HepG2 (cell line): ENCODE measurements around the gene ATP1B2. TPM values are rescaled to one million over a fixed set of nuclear protein-coding genes. Genes with fewer than 3 reads are reported as not detected.

Experiments used
- ATAC-seq: fragments of 200-7000 bp; cut with Tn5 transposase; 3 replicates; pipeline ENCODE4 v1.9.1; 2020; ENCODE audit warnings: mild to moderate bottlenecking, moderate library complexity
- BruUV-seq: library from RNA; stranded (reverse); fragments of 400-500 nt; replicated peaks from 2 replicates; lab custom pipeline; 2021; lab: Mats Ljungman, UMichigan
- CTCF ChIA-PET: fragments of 300-600 bp; formaldehyde crosslinking; extraction: SDS; loops from one replicate; lab custom pipeline; 2021; ENCODE audit warnings: low total read pairs, inconsistent platforms, low intra/inter-chr PET ratio; lab: Yijun Ruan, JAX
- POLR2A ChIA-PET: fragments of 350-600 bp; sonication (Branson Sonifier 250); formaldehyde crosslinking; loops from one replicate; lab custom pipeline; 2020; ENCODE audit warnings: antibody characterized with exemption, inconsistent platforms; lab: Yijun Ruan, JAX
- DNase-seq: peaks from one replicate; pipeline ENCODE4 v3.0.0-alpha.2; 2015; ENCODE audit warnings: low spot score
- FAIRE-seq: peaks from 3 replicates; lab custom pipeline; 2011; peaks lifted over from hg19 to GRCh38; lab: Jason Lieb, UNC
- H2AFZ ChIP-seq: one replicate; pipeline ENCODE4 v1.6.1; 2011; ENCODE audit warnings: low read length, inconsistent platforms
- H3K27ac ChIP-seq: fragments of 300-600 bp; 3 replicates; pipeline ENCODE4 v1.8.0; 2011; ENCODE audit warnings: mixed run types, mild to moderate bottlenecking, mixed read lengths, low read length, inconsistent platforms; ENCODE audit not compliant: insufficient read depth; ENCODE audit errors: extremely low read length
- H3K27me3 ChIP-seq, 2 experiments: fragments of 200-600 bp in 1 of 2; 2 replicates in 1 of 2; 3 replicates in 1 of 2; pipeline versions ENCODE4 v1.6.0 to v1.8.0; 2011; ENCODE audit warnings: low read length in 2 of 2, mild to moderate bottlenecking in 2 of 2, moderate library complexity in 2 of 2, inconsistent platforms in 1 of 2; ENCODE audit not compliant: insufficient read depth in 2 of 2, control insufficient read depth in 1 of 2
- H3K36me3 ChIP-seq, 2 experiments: fragments of 200-600 bp in 1 of 2; replicated peaks in 1 of 2; 2 replicates in 1 of 2; 3 replicates in 1 of 2; pipeline versions ENCODE4 v1.5.1 to v1.8.0; 2011; ENCODE audit warnings: low read length in 2 of 2, inconsistent platforms in 1 of 2; ENCODE audit not compliant: insufficient read depth in 2 of 2, control insufficient read depth in 1 of 2
- H3K4me1 ChIP-seq: 2 replicates; pipeline ENCODE4 v1.5.1; 2012; ENCODE audit warnings: low read length, inconsistent platforms; ENCODE audit not compliant: insufficient read depth
- H3K4me2 ChIP-seq: 2 replicates; pipeline ENCODE4 v1.6.0; 2011; ENCODE audit warnings: low read depth, low read length, inconsistent platforms
- H3K4me3 ChIP-seq, 3 experiments: fragments of 200-600 bp in 1 of 3; sonication (generic), shearing (Covaris generic) in 1 of 3; replicated peaks in 1 of 3; 2 replicates each; pipeline ENCODE4 v1.5.1; 2011 to 2016; ENCODE audit warnings: low read length in 3 of 3, inconsistent platforms in 2 of 3, low read depth in 2 of 3, mild to moderate bottlenecking in 2 of 3, control low read depth in 1 of 3, mixed read lengths in 1 of 3; ENCODE audit not compliant: insufficient read depth in 1 of 3
- H3K79me2 ChIP-seq: one replicate; pipeline ENCODE4 v1.6.1; 2011; ENCODE audit warnings: low read length, inconsistent platforms; ENCODE audit not compliant: insufficient read depth
- H3K9ac ChIP-seq: 2 replicates; pipeline ENCODE4 v1.6.0; 2011; ENCODE audit warnings: mild to moderate bottlenecking, low read depth, low read length, inconsistent platforms; ENCODE audit not compliant: insufficient read depth
- H3K9me3 ChIP-seq: 2 replicates; pipeline ENCODE4 v1.5.1; 2012; ENCODE audit warnings: mild to moderate bottlenecking, low read length
- H4K20me1 ChIP-seq: 2 replicates; pipeline ENCODE4 v1.6.0; 2011; ENCODE audit warnings: inconsistent platforms, mild to moderate bottlenecking, low read length, moderate library complexity; ENCODE audit not compliant: insufficient read depth
- AFF4 ChIP-seq: sonication (generic); formaldehyde crosslinking; IDR thresholded peaks from 2 replicates; pipeline ENCODE4 v1.4.0; 2020; ENCODE audit warnings: missing genetic modification reagents
- DZIP1 ChIP-seq: sonication (generic); formaldehyde crosslinking; IDR thresholded peaks from 2 replicates; pipeline ENCODE4 v1.5.0; 2020; ENCODE audit warnings: mild to moderate bottlenecking, missing genetic modification reagents
- ETV6 ChIP-seq: sonication (generic); formaldehyde crosslinking; conservative IDR thresholded peaks from 2 replicates; pipeline ENCODE4 v1.4.0; 2020; ENCODE audit warnings: missing genetic modification reagents
- HNRNPL ChIP-seq: fragments of 200-400 bp; formaldehyde crosslinking; IDR thresholded peaks from 2 replicates; pipeline ENCODE4 v1.6.1; 2017; ENCODE audit warnings: mild to moderate bottlenecking, low read depth, low read length
- NBN ChIP-seq: fragments of 450-650 bp; conservative IDR thresholded peaks from 2 replicates; pipeline ENCODE4 v1.6.1; 2017
- POLR2G ChIP-seq: fragments of 200-400 bp; formaldehyde crosslinking; IDR thresholded peaks from 2 replicates; pipeline ENCODE4 v1.6.1; 2018; ENCODE audit warnings: mild to moderate bottlenecking, low read depth, low read length, moderate library complexity
- TBP ChIP-seq: sonication (generic); formaldehyde crosslinking; IDR thresholded peaks from 2 replicates; pipeline ENCODE4 v1.5.0; 2020; ENCODE audit warnings: missing genetic modification reagents
- THAP7 ChIP-seq: sonication (generic); formaldehyde crosslinking; IDR thresholded peaks from 2 replicates; pipeline ENCODE4 v1.8.1; 2023; ENCODE audit warnings: mild to moderate bottlenecking, missing genetic modification reagents
- ZBTB38 ChIP-seq: sonication (generic); formaldehyde crosslinking; IDR thresholded peaks from 2 replicates; pipeline ENCODE4 v1.5.1; 2020; ENCODE audit warnings: mild to moderate bottlenecking, missing genetic modification reagents
- ZEB1 ChIP-seq: IDR thresholded peaks from 2 replicates; pipeline ENCODE4 v1.6.1; 2012; ENCODE audit warnings: mild to moderate bottlenecking, low read depth, inconsistent platforms; ENCODE audit not compliant: insufficient replicate concordance
- ZNF160 ChIP-seq: sonication (generic); formaldehyde crosslinking; IDR thresholded peaks from 2 replicates; pipeline ENCODE4 v1.8.0; 2022; ENCODE audit warnings: mild to moderate bottlenecking, inconsistent platforms, missing genetic modification reagents
- ZNF232 ChIP-seq: sonication (generic); formaldehyde crosslinking; IDR thresholded peaks from 2 replicates; pipeline ENCODE4 v1.4.0; 2020; ENCODE audit warnings: missing genetic modification reagents, borderline replicate concordance
- ZNF296 ChIP-seq: sonication (generic); formaldehyde crosslinking; conservative IDR thresholded peaks from 2 replicates; pipeline ENCODE4 v1.5.0; 2020; ENCODE audit warnings: mild to moderate bottlenecking, missing genetic modification reagents
- ZNF326 ChIP-seq: sonication (generic); formaldehyde crosslinking; IDR thresholded peaks from 2 replicates; pipeline ENCODE4 v1.4.0; 2020; ENCODE audit warnings: missing genetic modification reagents, borderline replicate concordance
- ZNF503 ChIP-seq: sonication (generic); formaldehyde crosslinking; IDR thresholded peaks from 2 replicates; pipeline ENCODE4 v1.4.0; 2020; ENCODE audit warnings: missing genetic modification reagents
- WGBS: methylation state at CpG from one replicate; pipeline ENCODE4 v1.1.6; 2017; ENCODE audit warnings: low lambda C conversion rate; 5-methylcytosine and 5-hydroxymethylcytosine counted together
- in situ Hi-C: cut with HindIII; loops from 2 replicates; pipeline ENCODE4 v1.10.0; 2017; ENCODE audit warnings: low pct_unique_long_range_greater_than_20kb; ENCODE audit not compliant: extremely low pct_ligation_motif_present
- intact Hi-C: fragments of 100-400 bp; cut with micrococcal nuclease; formaldehyde crosslinking; loops from one replicate; pipeline ENCODE4 v1.10.0; 2022; ENCODE audit not compliant: unreplicated experiment
- polyA plus RNA-seq, 8 experiments: library from polyadenylated mRNA; depleted of rRNA in 3 of 8; stranded (reverse) in 7 of 8; unstranded in 1 of 8; fragments of >200 nt; fragmentation: Illumina TruSeq in 4 of 8; extraction: Trizol in 4 of 8; gene quantifications; 2 replicates each; pipeline versions ENCODE4 v1.2.1 to v1.2.3, GENCODE V29; 2011 to 2016; ENCODE audit warnings: low read depth in 4 of 8, missing spikeins in 1 of 8, mixed read lengths in 1 of 8; ENCODE audit not compliant: insufficient read depth in 1 of 8
- total RNA-seq, 5 experiments: library from RNA; depleted of rRNA; stranded (reverse); fragments of >200 nt; fragmentation: Illumina TruSeq; extraction: Trizol; gene quantifications; 2 replicates each; pipeline ENCODE4 v1.2.3, GENCODE V29; 2016; ENCODE audit warnings: low read depth in 1 of 5

ATP1B2 gene
- total and polyA plus RNA-seq, 2 of the 13 experiments (the other 11 are each of a cell fraction or from before 2014, with no cell fraction given): not detected

GRCh38 chr17:7646457-7646856, 4.3 kb upstream of the ATP1B2 start:
- ChIA-PET POLR2A (no interaction called here), CTCF (no interaction called here)
- FAIRE-seq: no peak
- Histone ChIP-seq H3K27ac (no peak overlapping the region), H3K4me1 (peaks cover 16% of the 10 kb centered on the region), H3K79me2 (no peaks in the 10 kb centered on the region), H3K9ac (no peak overlapping the region), H2AFZ (no peak overlapping the region), H3K4me3 (no peak overlapping the region), H3K36me3 (no peaks in the 10 kb centered on the region), H4K20me1 (no peaks in the 10 kb centered on the region), H3K9me3 (no peaks in the 10 kb centered on the region), H3K4me2 (no peak overlapping the region), H3K27me3 (peaks cover 5 to 14% of the 10 kb centered on the region in 2 experiments)
- WGBS: 59% methylated on average over 8 of the region's 9 CpGs
- in situ Hi-C loops: no loop called here
- DNase-seq: no peak
- BruUV-seq: no TSS peak
- no peak for ATAC-seq
- intact Hi-C loops: no loop called here
- TF ChIP-seq ETV6 (CRISPR knock-in tag): no peak
- no peak for TF ChIP-seq DZIP1
- TF ChIP-seq NBN: no peak
- no peak for TF ChIP-seq HNRNPL
- no peak for TF ChIP-seq ZEB1
- TF ChIP-seq ZNF160 (CRISPR knock-in tag): no peak
- TF ChIP-seq ZBTB38 (CRISPR knock-in tag): no peak
- TF ChIP-seq ZNF503 (CRISPR knock-in tag): no peak
- no peak for TF ChIP-seq ZNF232 (CRISPR knock-in tag)
- TF ChIP-seq POLR2G: no peak
- TF ChIP-seq ZNF296 (CRISPR knock-in tag): no peak
- TF ChIP-seq THAP7: no peak
- TF ChIP-seq TBP (CRISPR knock-in tag): no peak
- no peak for TF ChIP-seq AFF4
- TF ChIP-seq ZNF326 (CRISPR knock-in tag): no peak
